ENCODE results near the gene SETD2. TPM values are rescaled to one million over a fixed set of nuclear protein-coding genes. Genes with fewer than 3 reads are reported as not detected.

The SETD2 gene
- total and polyA plus RNA-seq, 2 of the 8 experiments (the other 6 are each of a cell fraction or from before 2014, with no cell fraction given) = 15.7 to 46.3 TPM

DNA sequence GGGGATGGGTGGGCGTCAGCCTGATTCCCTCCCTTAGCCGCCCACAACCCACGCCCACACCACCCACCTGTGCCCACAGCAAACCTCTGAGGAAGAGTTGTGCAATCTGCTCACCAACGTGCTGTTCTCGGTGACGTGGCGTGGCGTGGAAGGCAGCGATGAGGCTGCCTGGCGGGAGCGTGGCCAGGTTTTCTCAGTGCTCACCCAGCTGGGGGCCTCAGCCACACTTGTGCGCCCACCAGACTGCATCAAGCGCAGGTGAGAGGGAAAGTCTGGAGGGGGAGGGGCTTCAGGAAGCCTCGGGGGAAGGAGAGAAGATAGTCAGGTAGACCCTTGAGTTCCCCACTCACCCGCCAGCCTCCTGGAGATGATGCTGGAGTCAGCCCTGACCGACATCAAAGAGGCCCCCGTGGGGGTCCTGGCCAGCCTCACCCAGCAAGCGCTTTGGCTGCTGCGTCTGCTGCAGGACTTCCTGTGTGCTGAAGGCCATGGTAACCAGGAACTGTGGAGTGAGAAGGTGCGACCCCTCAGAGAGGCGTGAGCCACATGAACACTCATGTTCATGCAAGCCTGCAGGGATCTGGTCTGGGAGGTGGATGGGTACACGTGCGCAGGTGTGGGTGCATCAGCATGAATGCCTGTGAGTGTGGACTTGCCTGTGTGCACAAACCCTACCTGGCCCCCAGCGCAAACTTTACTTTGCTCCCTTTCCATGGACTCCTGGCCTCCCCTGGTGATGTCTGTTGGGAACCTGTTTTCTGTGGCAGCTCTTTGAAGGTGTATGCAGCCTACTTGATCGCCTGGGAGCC, 162.8 kb downstream of the SETD2 start (continued):
- TF ChIP-seq RAD21 (IDR thresholded peaks at IDR 0.05 in 1 of 2, conservative IDR thresholded peaks at IDR 0.05 in 1 of 2; ENCODE audit: low read depth in 2 of 2, low read length in 2 of 2) = no peak

All from H1 (cell line).